Activated naive CD8-positive, alpha-beta T cell treated with anti-CD3 and anti-CD28 coated beads, Interleukin-2, amount 50 U/mL, for 24 hours (primary cell): ENCODE data around the gene ATF1.
"Not testable (repeated sequence)": the region's sequence is repeated elsewhere in the genome, so short reads cannot be mapped to it uniquely, and the experiment has no call there.

Experiments
- ATAC-seq: fragments of 150-1000 bp; cut with Tn5 transposase; one replicate; pipeline ENCODE4 v1.10.0; 2021
- DNase-seq: peaks from one replicate; pipeline ENCODE4 v3.0.0; 2021
- H3K27ac Mint-ChIP-seq: one replicate; pipeline ENCODE4 v1.8.0; 2021; ENCODE audit warnings: mild to moderate bottlenecking, mixed read lengths
- H3K27me3 Mint-ChIP-seq: one replicate; pipeline ENCODE4 v1.8.0; 2021; ENCODE audit warnings: mixed read lengths
- H3K36me3 Mint-ChIP-seq: one replicate; pipeline ENCODE4 v1.8.0; 2021; ENCODE audit warnings: low read depth, mixed read lengths
- H3K4me1 Mint-ChIP-seq: one replicate; pipeline ENCODE4 v1.8.0; 2021; ENCODE audit warnings: mixed read lengths
- H3K4me3 Mint-ChIP-seq: one replicate; pipeline ENCODE4 v1.8.0; 2021; ENCODE audit warnings: mild to moderate bottlenecking, moderate library complexity, mixed read lengths
- H3K9me3 Mint-ChIP-seq: one replicate; pipeline ENCODE4 v1.8.0; 2021; ENCODE audit warnings: mixed read lengths

The ATF1 gene

DNA sequence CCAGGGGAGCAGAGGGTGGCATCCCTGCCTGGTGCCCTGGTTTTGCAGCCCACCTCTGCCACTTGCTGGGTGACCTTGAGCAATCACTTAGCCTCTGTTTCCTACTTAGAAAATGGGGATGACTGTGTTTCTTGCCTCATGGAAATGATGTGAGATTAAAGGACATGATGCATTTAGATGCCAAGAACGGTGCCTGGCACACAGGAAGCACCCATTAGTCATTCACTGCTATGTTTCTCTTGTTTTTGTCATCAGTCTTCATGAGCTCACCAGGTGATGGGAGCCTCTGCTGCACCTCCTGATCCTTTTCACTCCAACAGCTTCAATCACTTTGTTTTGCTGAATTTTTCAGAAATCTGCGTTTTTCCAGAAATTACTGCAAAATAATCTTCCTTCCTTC lies 23.6 kb upstream of the ATF1 start:
- Mint-ChIP-seq H3K9me3 (no peaks in the 10 kb centered on the region), H3K4me1 (no peaks in the 10 kb centered on the region), H3K27ac (no peak overlapping the region), H3K27me3 (no peaks in the 10 kb centered on the region), H3K4me3 (no peak overlapping the region), H3K36me3 (peaks cover 44% of the 10 kb centered on the region)
- ATAC-seq, result no peak
- no peak for DNase-seq

DNA sequence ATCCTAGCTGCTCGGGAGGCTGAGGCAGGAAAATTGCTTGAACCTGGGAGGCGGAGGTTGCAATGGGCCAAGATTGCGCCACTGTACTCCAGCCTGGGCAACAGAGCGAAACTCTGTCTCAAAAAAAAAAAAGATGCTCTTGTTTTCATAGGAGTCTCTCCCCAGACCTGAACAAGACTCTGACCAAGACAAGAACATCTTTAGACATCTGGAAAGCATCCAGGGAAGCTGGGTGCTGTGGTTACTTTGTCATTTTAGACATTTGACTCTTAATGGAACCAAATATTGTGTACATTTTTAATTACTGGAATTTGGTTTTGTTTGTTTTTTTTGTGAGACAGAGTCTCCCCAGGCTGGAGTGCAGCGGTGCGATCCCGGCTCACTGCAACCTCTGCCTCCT lies 21.1 kb upstream of the ATF1 start:
- ATAC-seq (no peak), DNase-seq (no peak)
- Mint-ChIP-seq H3K27me3 (no peaks in the 10 kb centered on the region), H3K9me3 (no peaks in the 10 kb centered on the region), H3K36me3 (peaks cover 38% of the 10 kb centered on the region), H3K4me1 (no peaks in the 10 kb centered on the region), H3K27ac (no peak overlapping the region), H3K4me3 (no peak overlapping the region)

DNA sequence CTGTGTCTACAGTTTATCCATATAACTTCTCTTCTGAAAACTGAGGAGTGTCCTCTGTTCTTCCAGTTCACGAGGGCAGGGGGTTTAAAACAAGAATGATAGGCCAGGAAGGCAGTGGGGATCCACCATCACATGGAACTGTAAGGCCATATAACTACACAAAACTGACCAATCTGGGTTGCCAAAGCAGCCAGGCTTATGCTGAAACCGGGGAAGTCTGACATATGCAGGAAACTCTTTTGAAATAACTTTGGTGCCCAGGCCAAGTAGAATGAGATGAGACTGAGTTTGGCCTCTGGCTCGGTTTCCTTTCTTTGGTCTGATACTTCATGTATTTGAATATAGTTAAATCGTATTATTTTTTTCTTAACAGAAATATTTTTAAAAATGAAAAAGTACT lies 18.0 kb upstream of the ATF1 start:
- H3K36me3 Mint-ChIP-seq, result peaks cover 26% of the 10 kb centered on the region
- no peak overlapping the region for H3K27ac Mint-ChIP-seq
- DNase-seq (no peak), ATAC-seq (no peak)
- no peaks in the 10 kb centered on the region for H3K9me3 Mint-ChIP-seq
- no peaks in the 10 kb centered on the region for H3K27me3 Mint-ChIP-seq
- H3K4me1 Mint-ChIP-seq, result no peaks in the 10 kb centered on the region
- no peak overlapping the region for H3K4me3 Mint-ChIP-seq

DNA sequence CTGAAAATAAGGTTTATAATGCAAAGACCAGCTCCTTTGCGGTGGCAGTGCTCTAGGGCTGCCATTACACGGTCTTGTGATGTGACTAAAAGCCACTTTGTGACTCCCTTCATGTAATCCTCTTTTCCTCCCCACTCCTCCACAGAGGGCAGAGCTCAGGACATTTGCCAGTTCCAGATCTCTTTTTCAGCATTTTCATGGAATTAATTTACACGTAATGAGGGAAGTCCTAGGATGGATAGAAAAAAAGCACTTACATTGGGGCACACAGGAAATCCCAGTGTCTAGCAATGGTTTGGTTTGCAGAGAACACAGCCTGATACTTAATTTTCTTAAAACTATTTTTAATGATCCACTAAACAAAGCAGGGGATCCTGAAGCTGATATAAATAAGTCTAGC lies 17.5 kb upstream of the ATF1 start:
- H3K4me1 Mint-ChIP-seq, result no peaks in the 10 kb centered on the region
- ATAC-seq, result no peak
- no peak for DNase-seq
- H3K9me3 Mint-ChIP-seq, result no peaks in the 10 kb centered on the region
- H3K36me3 Mint-ChIP-seq, result peaks cover 24% of the 10 kb centered on the region
- no peaks in the 10 kb centered on the region for H3K27me3 Mint-ChIP-seq
- H3K4me3 Mint-ChIP-seq, result no peak overlapping the region
- H3K27ac Mint-ChIP-seq, result no peak overlapping the region

DNA sequence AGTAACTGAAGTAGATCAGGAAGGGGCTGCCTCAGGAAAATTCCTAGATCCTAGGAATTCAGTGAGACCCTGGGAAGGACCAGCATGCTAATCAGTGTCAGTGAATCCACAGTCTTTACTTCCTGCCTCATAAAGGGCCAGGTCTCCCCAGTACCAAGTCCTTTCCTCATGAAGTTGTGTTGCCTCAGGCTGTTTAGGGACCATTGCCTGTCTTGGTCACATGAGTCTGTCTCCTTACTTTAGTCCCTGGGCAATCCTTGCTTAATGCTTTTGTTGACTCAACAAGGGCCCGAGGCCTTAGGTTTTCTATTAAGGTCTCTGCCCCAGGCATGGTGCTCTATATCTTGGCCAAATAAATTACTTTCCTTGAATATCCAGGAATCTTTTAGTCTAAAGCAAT lies 16.1 kb upstream of the ATF1 start:
- Mint-ChIP-seq H3K9me3 (no peaks in the 10 kb centered on the region), H3K27ac (no peak overlapping the region), H3K36me3 (peaks cover 18% of the 10 kb centered on the region), H3K4me3 (no peak overlapping the region), H3K27me3 (no peaks in the 10 kb centered on the region), H3K4me1 (no peaks in the 10 kb centered on the region)
- ATAC-seq (no peak), DNase-seq (no peak)

DNA sequence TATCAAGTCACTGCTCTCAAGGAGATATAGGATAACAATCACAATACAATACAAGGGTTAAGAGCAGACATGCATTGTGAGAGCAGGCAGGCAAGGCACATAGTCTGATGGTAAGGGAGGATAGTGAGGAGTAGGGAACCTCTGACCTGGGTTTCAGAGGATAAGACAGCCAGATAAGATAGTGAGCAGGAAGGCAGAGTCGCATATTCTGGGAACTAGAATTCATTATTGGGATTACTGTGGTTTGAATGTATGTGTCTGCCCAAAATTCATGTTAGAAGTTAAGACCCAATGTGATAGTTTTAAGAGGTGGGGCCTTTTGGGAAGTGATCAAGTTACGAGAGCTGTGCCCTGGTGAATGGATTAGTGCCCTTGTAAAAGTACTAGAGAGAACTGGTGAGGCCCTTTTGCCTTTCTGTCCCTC lies 14.4 kb upstream of the ATF1 start:
- no peak for DNase-seq
- H3K27me3 Mint-ChIP-seq, result no peaks in the 10 kb centered on the region
- H3K27ac Mint-ChIP-seq, result no peak overlapping the region
- H3K4me1 Mint-ChIP-seq, result no peaks in the 10 kb centered on the region
- H3K36me3 Mint-ChIP-seq, result peaks cover 16% of the 10 kb centered on the region
- no peak overlapping the region for H3K4me3 Mint-ChIP-seq
- ATAC-seq, result no peak
- H3K9me3 Mint-ChIP-seq, result no peaks in the 10 kb centered on the region

DNA sequence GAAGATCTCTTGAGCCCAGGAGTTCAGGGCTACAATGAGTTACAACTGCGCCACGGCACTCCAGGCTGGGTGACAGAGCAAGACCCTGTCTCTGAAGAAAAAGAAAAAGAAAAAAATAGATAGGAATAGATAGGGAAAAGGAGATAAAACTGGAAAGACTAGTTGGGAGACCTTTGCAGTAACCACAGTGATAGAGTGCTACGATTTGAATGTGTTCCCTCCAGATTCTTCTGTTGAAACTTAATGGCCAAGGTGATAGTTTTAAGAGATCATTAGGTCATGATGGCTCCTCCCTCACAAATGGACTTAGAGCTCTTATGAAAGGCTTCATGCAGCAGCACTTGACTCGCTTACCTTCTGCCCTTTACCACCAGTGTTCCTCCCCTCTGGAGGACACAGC lies 13.5 kb upstream of the ATF1 start:
- no peak overlapping the region for H3K27ac Mint-ChIP-seq
- no peaks in the 10 kb centered on the region for H3K9me3 Mint-ChIP-seq
- no peak for ATAC-seq
- H3K27me3 Mint-ChIP-seq, result no peaks in the 10 kb centered on the region
- no peak overlapping the region for H3K4me3 Mint-ChIP-seq
- DNase-seq, result no peak
- H3K36me3 Mint-ChIP-seq, result peaks cover 15% of the 10 kb centered on the region
- H3K4me1 Mint-ChIP-seq, result no peaks in the 10 kb centered on the region

DNA sequence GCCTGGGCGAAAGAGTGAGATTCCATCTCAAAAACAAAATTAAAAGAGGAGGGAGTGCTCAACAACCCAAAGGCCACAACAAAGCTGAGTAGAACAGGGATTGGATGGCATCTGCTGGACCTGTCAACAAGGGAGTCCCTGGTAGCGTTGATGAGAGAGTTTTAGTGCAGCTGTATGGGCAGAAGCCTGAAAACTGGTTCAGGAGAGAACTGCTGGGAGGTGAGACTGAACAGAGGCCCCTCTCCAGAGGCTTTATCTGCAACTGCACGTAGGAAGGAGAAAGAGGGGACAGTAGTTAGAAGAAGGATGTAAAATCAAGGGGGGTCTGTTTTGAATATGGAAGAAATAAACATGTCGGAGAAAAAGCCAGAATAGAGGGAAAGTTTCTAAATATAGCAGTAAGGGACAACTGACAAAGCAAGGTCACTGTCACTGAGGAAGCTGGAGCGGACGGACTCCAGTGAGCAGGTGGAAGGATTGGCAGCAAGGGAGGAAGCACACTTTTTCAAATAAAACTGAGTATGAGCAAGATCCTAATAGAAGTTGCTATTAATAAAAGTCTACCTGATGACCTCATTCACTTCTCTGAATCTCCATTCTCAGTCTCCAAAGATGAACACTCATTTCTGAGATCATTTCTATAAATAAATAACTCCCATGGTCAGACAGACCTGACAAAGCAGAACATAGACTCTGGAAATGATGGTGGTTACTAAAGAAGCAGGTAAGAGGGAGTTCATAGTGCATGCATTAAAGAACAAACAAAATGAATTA lies 11.8 kb upstream of the ATF1 start:
- Mint-ChIP-seq H3K4me1 (no peaks in the 10 kb centered on the region), H3K4me3 (no peak overlapping the region), H3K36me3 (peaks cover 13% of the 10 kb centered on the region), H3K27me3 (no peaks in the 10 kb centered on the region), H3K9me3 (no peaks in the 10 kb centered on the region), H3K27ac (no peak overlapping the region)
- DNase-seq, result no peak
- ATAC-seq, result no peak

DNA sequence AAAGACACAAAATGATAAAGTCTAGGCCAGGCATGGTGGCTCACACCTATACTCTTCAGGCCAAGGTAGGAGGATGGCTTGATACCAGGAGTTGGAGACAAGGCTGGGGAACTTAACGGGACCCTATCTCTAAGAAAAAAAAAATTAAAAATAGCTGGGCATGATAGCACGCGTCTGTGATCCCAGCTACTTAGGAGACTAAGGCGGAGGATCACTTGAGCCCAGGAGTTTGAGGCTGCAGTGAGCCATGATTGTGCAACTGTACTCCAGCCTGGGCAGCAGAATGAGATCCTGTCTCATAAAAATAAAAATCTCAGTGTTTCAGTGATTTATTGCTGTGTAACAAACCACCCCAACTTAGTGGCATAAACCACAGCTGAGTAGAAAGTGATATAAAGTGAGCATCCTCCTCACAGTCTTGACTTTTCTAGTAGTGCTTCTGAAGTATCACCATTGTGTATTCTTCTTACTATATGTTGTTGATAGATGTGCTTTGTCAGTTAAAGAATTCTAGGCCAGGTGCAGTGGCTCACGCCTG lies 10.6 kb upstream of the ATF1 start:
- Mint-ChIP-seq H3K9me3 (no peaks in the 10 kb centered on the region), H3K4me3 (no peak overlapping the region), H3K27ac (no peak overlapping the region), H3K36me3 (peaks cover 12% of the 10 kb centered on the region), H3K4me1 (no peaks in the 10 kb centered on the region), H3K27me3 (no peaks in the 10 kb centered on the region)
- ATAC-seq (no peak), DNase-seq (no peak)

DNA sequence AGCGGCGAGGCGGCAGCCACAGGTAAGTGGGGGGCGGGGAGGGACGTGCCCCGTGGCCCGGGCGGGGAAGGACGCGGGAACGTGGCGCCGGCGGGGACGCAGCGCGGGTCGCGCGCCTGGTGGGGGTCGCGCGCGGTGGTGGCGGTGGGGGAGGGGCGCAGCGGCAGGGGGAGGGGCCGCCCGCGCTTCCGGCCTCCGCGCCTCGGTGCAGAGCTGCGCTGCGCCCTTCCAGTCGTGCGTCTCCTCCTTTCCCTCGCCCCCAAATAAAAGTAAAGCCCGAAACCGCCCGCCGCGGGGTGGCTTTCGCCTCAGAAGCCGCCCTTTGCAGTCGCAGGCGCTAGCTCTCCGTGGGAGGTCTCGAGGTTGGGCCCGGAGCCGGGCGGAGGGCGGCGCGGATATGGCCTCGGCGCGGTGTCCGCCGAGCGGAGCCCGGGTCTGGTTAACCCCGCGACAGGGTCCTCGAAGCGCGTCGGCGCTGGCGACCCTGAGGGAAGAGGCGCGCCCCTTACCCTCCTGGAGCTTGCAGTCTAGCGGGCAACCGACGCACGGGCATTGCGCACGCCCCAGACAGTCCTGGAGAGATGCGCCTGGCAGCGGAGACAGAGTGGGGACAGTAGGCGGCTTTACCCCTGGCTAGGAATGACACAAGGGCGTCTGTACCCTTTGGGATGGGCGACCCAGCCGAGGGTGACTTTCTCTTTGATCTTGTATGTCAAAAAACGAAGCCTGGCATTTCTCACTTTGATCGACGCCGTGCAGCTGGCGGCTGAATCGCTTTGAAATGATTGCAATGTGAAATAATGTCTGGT lies 589 bp downstream of the ATF1 start:
- peak overlapping the region; percentile 84 for H3K4me3 Mint-ChIP-seq
- peaks cover 8% of the 10 kb centered on the region for H3K36me3 Mint-ChIP-seq
- ATAC-seq (peak; percentile 58), DNase-seq (peak; percentile 82)
- H3K9me3 Mint-ChIP-seq, result no peaks in the 10 kb centered on the region
- no peaks in the 10 kb centered on the region for H3K27me3 Mint-ChIP-seq
- H3K4me1 Mint-ChIP-seq, result peaks cover 41% of the 10 kb centered on the region
- H3K27ac Mint-ChIP-seq, result peak overlapping the region; percentile 97

DNA sequence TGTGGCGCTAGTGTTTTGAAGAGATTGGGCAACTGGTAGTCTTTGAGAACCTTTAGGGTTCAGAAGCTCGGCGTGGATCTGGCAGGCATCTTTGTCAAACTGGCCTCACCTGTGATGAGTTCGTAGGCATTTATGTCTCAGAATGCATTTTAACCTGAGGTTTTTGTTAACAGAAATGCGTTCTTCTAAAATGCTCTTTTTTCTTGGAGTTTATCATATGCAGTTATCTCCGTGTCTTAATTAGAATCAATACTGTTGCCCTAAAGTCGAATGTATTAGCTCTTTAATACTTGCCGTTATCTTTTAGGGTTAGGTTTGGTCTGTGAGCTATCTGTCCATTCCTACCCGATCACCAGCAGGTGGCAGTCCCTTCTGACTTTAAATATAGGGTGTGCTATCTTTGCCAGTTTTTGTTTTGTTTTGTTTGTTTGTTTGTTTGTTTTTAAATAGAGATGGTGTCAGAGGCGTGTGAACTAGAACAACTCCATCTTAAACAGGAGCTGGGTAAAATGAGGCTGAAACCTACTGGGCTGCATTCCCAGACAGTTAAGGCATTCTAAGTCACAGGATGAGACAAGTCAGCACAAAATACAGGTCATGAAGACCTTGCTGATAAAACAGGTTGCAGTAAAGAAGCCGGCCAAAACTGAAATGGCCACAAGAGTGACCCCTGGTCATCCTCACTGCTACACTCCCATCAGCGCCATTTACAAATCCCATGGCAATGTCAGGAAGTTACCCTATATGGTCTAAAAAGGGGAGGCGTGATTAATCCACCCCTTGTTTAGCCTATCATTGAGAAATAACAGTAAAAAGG lies 1.4 kb downstream of the ATF1 start:
- Mint-ChIP-seq H3K27ac (peak overlapping the region; percentile 97), H3K27me3 (no peaks in the 10 kb centered on the region), H3K36me3 (peaks cover 9% of the 10 kb centered on the region), H3K9me3 (no peaks in the 10 kb centered on the region), H3K4me1 (peaks cover 41% of the 10 kb centered on the region), H3K4me3 (peak overlapping the region; percentile 84)
- DNase-seq (peak; percentile 41), ATAC-seq (no peak)

DNA sequence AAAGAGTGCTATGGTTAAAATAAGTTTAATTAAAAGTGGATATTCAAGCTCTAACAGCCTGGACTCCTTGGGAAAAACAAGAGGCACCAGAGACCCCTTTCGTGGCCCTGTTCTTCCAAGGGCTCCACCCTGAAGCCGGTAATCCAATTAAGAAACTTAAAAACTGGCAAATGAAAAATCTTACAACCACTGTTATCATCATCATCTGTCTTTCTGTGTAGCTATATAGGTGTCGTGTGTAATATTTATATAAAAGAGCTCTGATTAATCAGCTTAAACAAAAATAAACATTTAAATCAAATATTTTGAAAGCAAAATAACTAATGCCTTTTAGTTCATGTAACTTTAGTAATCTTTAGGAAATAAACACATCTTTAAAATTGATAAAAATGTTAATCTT lies 4.5 kb downstream of the ATF1 start:
- Mint-ChIP-seq H3K27ac (no peak overlapping the region), H3K36me3 (peaks cover 24% of the 10 kb centered on the region), H3K9me3 (no peaks in the 10 kb centered on the region), H3K4me3 (no peak overlapping the region), H3K4me1 (peaks cover 28% of the 10 kb centered on the region), H3K27me3 (no peaks in the 10 kb centered on the region)
- ATAC-seq (no peak), DNase-seq (no peak)

DNA sequence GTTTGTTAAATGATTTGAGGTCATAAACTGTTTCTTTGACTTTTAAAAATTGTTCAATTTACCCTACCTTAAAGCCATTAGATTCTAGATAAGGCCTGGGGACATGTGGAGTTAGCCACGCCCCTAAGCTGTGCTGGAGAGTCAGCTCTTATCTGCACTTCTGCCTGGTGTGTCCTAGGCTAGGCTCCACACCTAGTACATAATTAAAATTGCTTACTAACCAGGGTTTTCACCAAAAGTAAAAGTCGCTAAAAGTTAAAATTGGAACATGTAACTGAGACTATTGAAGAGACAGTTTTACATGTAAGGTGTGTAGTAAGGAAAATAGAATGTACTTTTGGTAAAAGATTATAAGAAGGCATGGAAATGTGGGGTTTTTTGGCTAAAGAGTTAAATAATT lies 4.9 kb downstream of the ATF1 start:
- DNase-seq, H3K9me3 Mint-ChIP-seq, H3K27me3 Mint-ChIP-seq, H3K27ac Mint-ChIP-seq, ATAC-seq, H3K4me3 Mint-ChIP-seq: not testable (repeated sequence)
- Mint-ChIP-seq H3K36me3 (peaks cover 21% of the 10 kb centered on the region), H3K4me1 (peaks cover 29% of the 10 kb centered on the region)

DNA sequence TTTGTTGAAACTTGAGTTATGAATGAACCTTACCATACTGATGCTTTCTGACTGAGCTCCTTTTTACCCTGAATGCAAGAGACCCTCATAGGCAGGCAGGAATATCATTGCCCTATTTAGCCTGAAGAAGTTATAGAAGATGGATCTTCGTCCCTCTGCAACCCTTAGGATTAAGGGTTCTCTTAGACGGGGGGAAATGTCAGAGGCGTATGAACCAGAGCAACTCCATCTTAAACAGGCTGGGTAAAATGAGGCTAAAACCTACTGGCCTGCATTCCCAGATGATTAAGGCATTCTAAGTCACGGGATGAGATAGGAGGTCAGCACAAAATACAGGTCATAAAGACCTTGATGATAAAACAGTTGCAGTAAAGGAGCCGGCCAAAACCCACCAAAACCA lies 7.5 kb downstream of the ATF1 start:
- ATAC-seq (no peak), DNase-seq (no peak)
- peaks cover 23% of the 10 kb centered on the region for H3K36me3 Mint-ChIP-seq
- H3K27ac Mint-ChIP-seq, result no peak overlapping the region
- no peak overlapping the region for H3K4me3 Mint-ChIP-seq
- H3K4me1 Mint-ChIP-seq, result peaks cover 30% of the 10 kb centered on the region
- H3K27me3 Mint-ChIP-seq, result no peaks in the 10 kb centered on the region
- no peaks in the 10 kb centered on the region for H3K9me3 Mint-ChIP-seq
